SK-N-SH (cell line): ENCODE results near the gene TGFBR3L. TPM values are rescaled to one million over a fixed set of nuclear protein-coding genes. Genes with fewer than 3 reads are reported as not detected.

Experiments
- CTCF ChIA-PET: fragments of 300-600, 350-600 bp; formaldehyde crosslinking; extraction: SDS; loops from one replicate; lab custom pipeline; 2021; lab: Yijun Ruan, JAX
- POLR2A ChIA-PET: fragments of 350-600 bp; sonication (Branson Sonifier 250); formaldehyde crosslinking; extraction: SDS; loops from one replicate; lab custom pipeline; 2020; ENCODE audit warnings: antibody characterized with exemption, inconsistent platforms; lab: Yijun Ruan, JAX
- DNase-seq: peaks from one replicate; pipeline ENCODE4 v3.0.0; 2012
- H2AFZ ChIP-seq: fragments of 200-600 bp; sonication (generic); 2 replicates; pipeline ENCODE4 v1.8.1; 2016; ENCODE audit warnings: antibody characterized with exemption, mild to moderate bottlenecking, low read depth
- H3F3A ChIP-seq: fragments of 200-600 bp; sonication (generic); replicated peaks from 2 replicates; pipeline ENCODE3; 2016; ENCODE audit warnings: antibody characterized with exemption, mild to moderate bottlenecking; ENCODE audit not compliant: insufficient read depth
- H3K27ac ChIP-seq, 2 experiments: fragments of 200-500 bp in 1 of 2; fragments of 200-600 bp in 1 of 2; sonication (Bioruptor generic) in 1 of 2; sonication (generic), shearing (Covaris generic) in 1 of 2; 2 replicates each; pipeline versions ENCODE4 v1.5.1 to v1.6.1; 2014 to 2016; ENCODE audit warnings: low read depth in 2 of 2, inconsistent platforms in 1 of 2, low read length in 1 of 2, mild to moderate bottlenecking in 1 of 2, mixed read lengths in 1 of 2
- H3K27me3 ChIP-seq: fragments of 200-600 bp; sonication (generic), shearing (Covaris generic); 2 replicates; pipeline ENCODE4 v1.6.1; 2016; ENCODE audit warnings: mixed run types; ENCODE audit not compliant: insufficient read depth
- H3K36me3 ChIP-seq, 2 experiments: fragments of 200-500 bp in 1 of 2; fragments of 200-600 bp in 1 of 2; sonication (Bioruptor generic) in 1 of 2; sonication (generic) in 1 of 2; replicated peaks in 1 of 2; 2 replicates each; pipeline versions ENCODE3 to v1.5.1; 2014 to 2016; ENCODE audit warnings: low read length in 1 of 2, mild to moderate bottlenecking in 1 of 2; ENCODE audit not compliant: insufficient read depth in 2 of 2, control insufficient read depth in 1 of 2
- H3K4me1 ChIP-seq, 2 experiments: fragments of 200-500 bp in 1 of 2; fragments of 200-600 bp in 1 of 2; sonication (Bioruptor generic) in 1 of 2; sonication (generic), shearing (Covaris generic) in 1 of 2; 2 replicates each; pipeline versions ENCODE4 v1.5.1 to v1.6.1; 2014 to 2016; ENCODE audit warnings: low read depth in 1 of 2, low read length in 1 of 2, mixed run types in 1 of 2; ENCODE audit not compliant: insufficient read depth in 2 of 2, control insufficient read depth in 1 of 2
- H3K4me2 ChIP-seq: fragments of 200-600 bp; sonication (generic), shearing (Covaris generic); 2 replicates; pipeline ENCODE4 v1.6.1; 2017; ENCODE audit warnings: mixed run types
- H3K4me3 ChIP-seq, 2 experiments: fragments of 200-500 bp in 1 of 2; fragments of 200-600 bp in 1 of 2; sonication (Bioruptor generic) in 1 of 2; sonication (generic), shearing (Covaris generic) in 1 of 2; 2 replicates each; pipeline versions ENCODE4 v1.5.1 to v1.8.1; 2014 to 2016; ENCODE audit warnings: low read depth in 2 of 2, inconsistent platforms in 1 of 2, low read length in 1 of 2, mild to moderate bottlenecking in 1 of 2, mixed read lengths in 1 of 2, moderate library complexity in 1 of 2
- H3K79me2 ChIP-seq: fragments of 200-600 bp; sonication (generic); 2 replicates; pipeline ENCODE4 v1.8.1; 2017; ENCODE audit warnings: mild to moderate bottlenecking; ENCODE audit not compliant: insufficient read depth
- H3K9ac ChIP-seq: fragments of 200-600 bp; sonication (generic); 2 replicates; pipeline ENCODE4 v1.6.1; 2017; ENCODE audit warnings: mixed run types
- H3K9me2 ChIP-seq: fragments of 200-600 bp; sonication (generic); 2 replicates; pipeline ENCODE4 v1.6.1; 2017; ENCODE audit warnings: mixed run types
- H3K9me3 ChIP-seq: fragments of 200-600 bp; sonication (generic); 2 replicates; pipeline ENCODE4 v1.6.1; 2017; ENCODE audit warnings: mixed run types, mild to moderate bottlenecking, moderate library complexity
- H4K20me1 ChIP-seq: fragments of 200-600 bp; sonication (generic); 2 replicates; pipeline ENCODE4 v1.6.1; 2017; ENCODE audit warnings: mild to moderate bottlenecking, mixed run types; ENCODE audit not compliant: insufficient read depth
- GATA2 ChIP-seq: sonication (generic); formaldehyde crosslinking; IDR thresholded peaks from 2 replicates; pipeline ENCODE4 v1.5.0; 2020; ENCODE audit warnings: mild to moderate bottlenecking, missing genetic modification reagents
- JUND ChIP-seq: IDR thresholded peaks from 2 replicates; pipeline ENCODE4 v1.4.0; 2012
- NFIC ChIP-seq: IDR thresholded peaks from 2 replicates; pipeline ENCODE4 v1.4.0; 2012; ENCODE audit warnings: borderline replicate concordance
- PBX3 ChIP-seq: IDR thresholded peaks from 2 replicates; pipeline ENCODE4; 2012
- RXRA ChIP-seq: IDR thresholded peaks from 2 replicates; pipeline ENCODE4 v1.4.0; 2012; ENCODE audit warnings: low read depth, mild to moderate bottlenecking, borderline replicate concordance
- TCF12 ChIP-seq: IDR thresholded peaks from 2 replicates; pipeline ENCODE4 v1.4.0; 2012
- ZBTB33 ChIP-seq: IDR thresholded peaks from 2 replicates; pipeline ENCODE4 v1.4.0; 2012; ENCODE audit warnings: low read depth, borderline replicate concordance
- WGBS: methylation state at CpG from one replicate; pipeline ENCODE4 v1.1.6; 2017; ENCODE audit warnings: low lambda C conversion rate; 5-methylcytosine and 5-hydroxymethylcytosine counted together
- polyA plus RNA-seq, 3 experiments: library from polyadenylated mRNA; depleted of rRNA; stranded (reverse); fragments of >200 nt; gene quantifications; 2 replicates each; pipeline ENCODE4 v1.2.3, GENCODE V29; 2012
- TF ChIP-seq, protein P1 (sequence below): fragments of 150-350 bp; IDR thresholded peaks from 2 replicates; pipeline ENCODE4 v1.6.1; 2017; ENCODE audit warnings: antibody characterized with exemption, low read length, low read depth, borderline replicate concordance

The TGFBR3L gene
- polyA plus RNA-seq, 1 of the 3 experiments (the other 2 are of a cell fraction): 0.87 TPM

- TF ChIP-seq ZBTB33 (no peak), TCF12 (no peak), RXRA (no peak)
Measured at GRCh38 chr19:7934766-7935165, 20.1 kb downstream of the TGFBR3L start (continued).

GRCh38 chr19:7940841-7941240, 26.2 kb downstream of the TGFBR3L start:
- Histone ChIP-seq H3K79me2 (peaks cover 37% of the 10 kb centered on the region), H3K9me3 (no peaks in the 10 kb centered on the region), H3K27me3 (no peaks in the 10 kb centered on the region), H3K4me2 (no peak overlapping the region), H3K9me2 (no peaks in the 10 kb centered on the region), H4K20me1 (no peaks in the 10 kb centered on the region), H3F3A (peaks cover 11% of the 10 kb centered on the region), H3K4me3 (no peak overlapping the region), H3K4me1 (peaks cover 0 to 6% of the 10 kb centered on the region in 2 experiments; a peak in 1 of 4 replicates), H3K9ac (no peak overlapping the region), H2AFZ (no peak overlapping the region), H3K27ac (no peak overlapping the region), H3K36me3 (peaks cover 19 to 28% of the 10 kb centered on the region in 2 experiments)
- DNase-seq: no peak
- POLR2A ChIA-PET: no interaction called here
- TF ChIP-seq GATA2: no peak
- TF ChIP-seq, protein P1, sequence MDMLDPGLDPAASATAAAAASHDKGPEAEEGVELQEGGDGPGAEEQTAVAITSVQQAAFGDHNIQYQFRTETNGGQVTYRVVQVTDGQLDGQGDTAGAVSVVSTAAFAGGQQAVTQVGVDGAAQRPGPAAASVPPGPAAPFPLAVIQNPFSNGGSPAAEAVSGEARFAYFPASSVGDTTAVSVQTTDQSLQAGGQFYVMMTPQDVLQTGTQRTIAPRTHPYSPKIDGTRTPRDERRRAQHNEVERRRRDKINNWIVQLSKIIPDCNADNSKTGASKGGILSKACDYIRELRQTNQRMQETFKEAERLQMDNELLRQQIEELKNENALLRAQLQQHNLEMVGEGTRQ: no peak
- CTCF ChIA-PET: interaction anchor here (1.2 to 4.4 kb wide), 3 partner anchors 12 to 19 kb away, joined by 3 to 69 read pairs (median 5); partner anchors contain the start of gene CTXN1
- WGBS: 91% methylated on average over 9 of the region's 13 CpGs

DNA sequence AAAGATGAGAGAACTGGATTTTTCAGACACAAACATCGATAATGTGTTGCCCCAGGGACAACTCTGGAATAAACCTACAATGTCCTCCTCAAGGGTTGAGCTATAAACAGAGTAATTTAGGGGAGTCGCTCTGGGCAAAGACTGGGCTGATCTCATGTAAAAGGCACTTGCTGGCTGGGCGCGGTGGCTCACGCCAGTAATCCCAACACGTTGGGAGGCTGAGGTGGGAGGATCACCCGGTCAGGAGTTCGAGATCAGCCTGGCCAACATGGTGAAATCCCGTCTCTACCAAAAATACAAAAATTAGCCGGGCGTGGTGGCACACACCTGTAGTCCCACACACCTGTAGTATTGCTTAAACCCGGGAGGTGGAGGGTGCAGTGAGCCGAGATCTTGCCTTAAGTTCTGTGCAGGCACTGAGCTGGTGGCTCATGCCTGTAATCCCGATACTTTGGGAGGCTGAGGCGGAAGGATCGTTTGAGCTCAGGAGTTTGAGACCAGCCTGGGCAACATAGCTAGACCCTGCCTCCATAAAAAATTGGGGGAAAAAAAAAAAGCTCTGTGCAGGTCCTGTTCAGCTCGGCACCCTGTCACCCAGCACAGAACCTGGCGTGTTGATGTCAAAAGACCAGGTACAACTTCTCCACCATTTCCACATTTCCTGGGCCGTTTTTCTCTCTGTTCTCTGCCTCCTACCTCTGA, 27.4 kb downstream of the TGFBR3L start:
- Histone ChIP-seq H2AFZ (no peak overlapping the region), H3K9me2 (no peaks in the 10 kb centered on the region), H4K20me1 (no peaks in the 10 kb centered on the region), H3K4me3 (peak overlapping the region in 1 of 2 experiments; percentile 74; a peak in 2 of 4 replicates), H3K9me3 (no peaks in the 10 kb centered on the region), H3K27ac (no peak overlapping the region), H3K9ac (peak overlapping the region; percentile 87; the same call in 1 of the 2 replicates), H3K4me1 (peaks cover 0 to 6% of the 10 kb centered on the region in 2 experiments; a peak in 1 of 4 replicates), H3K4me2 (peak overlapping the region; percentile 80), H3F3A (peaks cover 11% of the 10 kb centered on the region), H3K79me2 (peaks cover 37% of the 10 kb centered on the region), H3K27me3 (no peaks in the 10 kb centered on the region), H3K36me3 (peaks cover 19 to 22% of the 10 kb centered on the region in 2 experiments)
- POLR2A ChIA-PET: interaction anchor here (1.1 kb wide), 1 partner anchor 13 kb away, joined by 4 read pairs; no protein-coding TSS in a partner anchor
- no peak for DNase-seq
- CTCF ChIA-PET: interaction anchor here (1.3 to 4.4 kb wide), 2 partner anchors 13 to 19 kb away, joined by 5 to 69 read pairs; partner anchors contain the start of gene CTXN1
- 89% methylated on average over 16 of the region's 19 CpGs for WGBS
- TF ChIP-seq NFIC (no peak), JUND (no peak), PBX3 (no peak)
